Measurements from ENCODE around the gene PRMT6. TPM values are rescaled to one million over a fixed set of nuclear protein-coding genes. Genes with fewer than 3 reads are reported as not detected.
"Not testable (repeated sequence)": the region's sequence is repeated elsewhere in the genome, so short reads cannot be mapped to it uniquely, and the experiment has no call there.

The PRMT6 gene
- total RNA-seq, 4 donors from 2014 or later: 8.7 to 13.1 (median 9.9) TPM

GRCh38 chr1:107019166-107019565 is 37.3 kb upstream of the PRMT6 start:
- no peaks in the 10 kb centered on the region for H3K27me3 ChIP-seq
- no peak for TF ChIP-seq POLR2AphosphoS5 (IDR thresholded peaks at IDR 0.05)
- TF ChIP-seq CTCF (IDR thresholded peaks at IDR 0.05): no peak
- TF ChIP-seq POLR2A (IDR thresholded peaks at IDR 0.05): no peak
- no peak for TF ChIP-seq EP300 (IDR thresholded peaks at IDR 0.05)
- no peaks in the 10 kb centered on the region for H3K36me3 ChIP-seq
- H3K4me3 ChIP-seq: no peak overlapping the region
- DNase-seq (ENCODE audit: low spot score in 2 of 2): no peak
- H3K4me1 ChIP-seq: no peaks in the 10 kb centered on the region
- no peaks in the 10 kb centered on the region for H3K9me3 ChIP-seq
- no peak overlapping the region for H3K27ac ChIP-seq
- WGBS: 87% methylated on average over 3 of the region's 3 CpGs

GRCh38 chr1:107038874-107039273 is 17.6 kb upstream of the PRMT6 start:
- not testable (repeated sequence) for H3K4me3 ChIP-seq; H3K27ac ChIP-seq; H3K27me3 ChIP-seq; H3K4me1 ChIP-seq; H3K36me3 ChIP-seq; H3K9me3 ChIP-seq; DNase-seq (ENCODE audit: low spot score in 2 of 2)
- WGBS: 90% methylated on average over 3 of the region's 3 CpGs

- 94% methylated on average over 30 of the region's 44 CpGs for WGBS
- H3K27ac ChIP-seq; H3K4me3 ChIP-seq; H3K27me3 ChIP-seq; H3K9me3 ChIP-seq; H3K4me1 ChIP-seq; DNase-seq (ENCODE audit: low spot score in 2 of 2); H3K36me3 ChIP-seq: not testable (repeated sequence)
Measured at GRCh38 chr1:107044310-107045220, 11.9 kb upstream of the PRMT6 start.

GRCh38 chr1:107047602-107048001 is 8.9 kb upstream of the PRMT6 start:
- no peaks in the 10 kb centered on the region for H3K4me1 ChIP-seq
- H3K36me3 ChIP-seq: no peaks in the 10 kb centered on the region
- no peak for DNase-seq (ENCODE audit: low spot score in 2 of 2)
- no peaks in the 10 kb centered on the region for H3K9me3 ChIP-seq
- no peaks in the 10 kb centered on the region for H3K27me3 ChIP-seq
- no peak overlapping the region for H3K4me3 ChIP-seq
- WGBS: 91% methylated on average over 1 of the region's 1 CpG
- TF ChIP-seq POLR2AphosphoS5 (IDR thresholded peaks at IDR 0.05) (no peak), POLR2A (IDR thresholded peaks at IDR 0.05) (no peak), EP300 (IDR thresholded peaks at IDR 0.05) (no peak), CTCF (IDR thresholded peaks at IDR 0.05) (no peak)
- H3K27ac ChIP-seq: no peak overlapping the region

GRCh38 chr1:107048241-107048640 is 8.2 kb upstream of the PRMT6 start:
- Histone ChIP-seq H3K27ac (no peak overlapping the region), H3K4me3 (no peak overlapping the region), H3K27me3 (no peaks in the 10 kb centered on the region), H3K36me3 (no peaks in the 10 kb centered on the region), H3K9me3 (no peaks in the 10 kb centered on the region), H3K4me1 (no peaks in the 10 kb centered on the region)
- TF ChIP-seq POLR2A (IDR thresholded peaks at IDR 0.05) (no peak), EP300 (IDR thresholded peaks at IDR 0.05) (no peak), POLR2AphosphoS5 (IDR thresholded peaks at IDR 0.05) (no peak), CTCF (IDR thresholded peaks at IDR 0.05) (no peak)
- no peak for DNase-seq (ENCODE audit: low spot score in 2 of 2)

- H3K4me1 ChIP-seq: peaks cover 3% of the 10 kb centered on the region
- TF ChIP-seq EP300 (IDR thresholded peaks at IDR 0.05): no peak
- no peak for TF ChIP-seq POLR2A (IDR thresholded peaks at IDR 0.05)
- TF ChIP-seq CTCF (IDR thresholded peaks at IDR 0.05): no peak
- TF ChIP-seq POLR2AphosphoS5 (IDR thresholded peaks at IDR 0.05): no peak
- H3K27me3 ChIP-seq: no peaks in the 10 kb centered on the region
- no peak for DNase-seq (ENCODE audit: low spot score in 2 of 2)
- H3K36me3 ChIP-seq: no peaks in the 10 kb centered on the region
- H3K4me3 ChIP-seq: no peak overlapping the region
- no peaks in the 10 kb centered on the region for H3K9me3 ChIP-seq
- WGBS: 91% methylated on average over 1 of the region's 1 CpG
- no peak overlapping the region for H3K27ac ChIP-seq
Measured at GRCh38 chr1:107051266-107051665, 5.2 kb upstream of the PRMT6 start.

- H3K36me3 ChIP-seq; H3K9me3 ChIP-seq; H3K27me3 ChIP-seq; DNase-seq (ENCODE audit: low spot score in 2 of 2): not testable (repeated sequence)
- Histone ChIP-seq H3K27ac (peak overlapping the region; percentile 53), H3K4me3 (peak overlapping the region; percentile 71), H3K4me1 (peaks cover 15% of the 10 kb centered on the region)
- WGBS: 91% methylated on average over 24 of the region's 24 CpGs
Measured at GRCh38 chr1:107055919-107056425, 502 bp upstream of the PRMT6 start.
